GM21717 (cell line): ENCODE measurements around the gene TARS1.
A peak's percentile ranks its signal among the peaks of the same experiment; 100 is the strongest.

Experiments used
- ATAC-seq: cut with Tn5 transposase; IDR thresholded peaks from one replicate; pipeline ENCODE4 v1.9.1; 2021; ENCODE audit warnings: mild to moderate bottlenecking, moderate library complexity; ENCODE audit not compliant: unreplicated experiment

The TARS1 gene

GRCh38 chr5:33440482-33441240, at the start of gene TARS1:
Gene TARS1 (plus strand): TSS chr5:33440965. CDS start chr5:33441087, 122 bp downstream.
- ATAC-seq = peak; percentile 96

DNA sequence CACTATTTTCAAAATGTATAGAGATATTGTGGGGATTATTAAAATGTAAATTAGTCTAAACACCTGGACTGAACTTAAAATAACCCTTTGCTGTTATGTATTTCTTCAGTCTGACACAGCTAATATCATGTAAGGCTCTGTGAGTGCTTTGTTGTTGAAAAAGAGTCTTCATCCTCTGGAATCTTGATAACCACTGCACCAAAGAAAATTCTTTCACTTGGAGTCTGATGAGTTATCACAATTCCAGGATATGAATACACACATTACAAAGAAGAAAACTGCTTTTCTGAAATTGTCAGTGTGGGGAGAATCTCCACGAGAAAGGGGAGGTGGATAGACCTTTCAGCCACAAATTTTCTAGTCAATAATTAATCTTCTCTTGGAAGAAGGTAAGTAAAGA, 42.3 kb upstream of the TARS1 start:
- ATAC-seq = no peak

DNA sequence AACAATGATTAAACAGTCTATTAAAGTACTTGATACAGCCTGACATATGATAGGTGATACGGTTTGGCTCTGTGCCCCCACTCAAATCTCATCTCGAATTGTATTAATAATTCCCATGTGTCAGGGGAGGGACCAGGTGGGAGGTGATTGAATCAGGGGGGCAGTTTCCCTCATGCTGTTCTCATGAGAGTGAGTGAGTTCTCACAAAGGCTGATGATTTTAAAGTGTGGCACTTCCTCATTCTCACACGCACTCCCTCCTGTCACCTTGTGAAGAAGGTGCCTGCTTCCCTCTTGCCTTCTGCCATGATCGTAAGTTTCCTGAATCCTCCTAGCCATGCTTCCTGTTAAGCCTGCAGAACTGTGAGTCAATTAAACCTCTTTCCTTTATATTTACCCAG, 40.1 kb upstream of the TARS1 start:
- ATAC-seq = no peak

DNA sequence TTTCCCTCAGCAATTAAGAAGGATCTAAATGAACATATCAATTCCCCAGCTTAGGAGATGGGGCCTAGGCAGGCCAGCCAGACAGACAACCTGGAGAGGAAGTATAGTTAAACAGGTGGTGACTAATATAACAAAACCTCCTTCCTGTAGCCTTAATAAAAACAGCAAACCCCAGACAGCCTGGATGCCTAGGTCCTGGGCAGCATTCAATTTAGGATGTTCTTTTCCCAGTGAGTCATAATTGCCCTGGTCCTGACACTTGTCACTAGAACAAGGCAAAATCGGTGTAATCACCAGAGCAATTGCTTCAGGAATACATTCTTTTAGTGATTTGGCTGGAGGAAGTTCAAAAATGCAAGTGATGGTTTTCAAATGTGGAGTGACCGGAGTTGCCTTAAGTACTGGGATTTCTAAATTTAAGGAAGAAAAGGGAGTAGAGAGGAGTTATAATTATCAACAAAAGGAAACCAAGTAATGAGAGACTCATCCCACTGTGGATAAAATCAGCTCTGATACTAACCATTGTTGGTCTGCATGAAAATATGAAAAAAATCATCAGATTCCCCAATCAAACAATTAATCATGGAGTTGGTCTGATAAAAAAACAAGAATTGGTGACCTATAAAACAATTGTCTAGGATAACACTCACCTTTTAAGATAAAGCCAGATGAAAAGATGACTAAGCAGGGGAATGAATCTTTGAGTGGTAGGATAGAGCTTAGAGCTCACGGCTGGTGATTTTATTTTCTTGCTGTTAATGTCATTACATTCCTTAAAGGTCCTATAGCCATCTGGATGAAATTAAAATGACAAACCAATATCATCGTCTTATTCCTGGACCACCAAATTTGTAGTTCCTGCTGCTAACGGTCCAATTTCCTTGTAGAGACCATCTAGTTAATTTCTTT, 39.0 kb upstream of the TARS1 start:
- ATAC-seq = no peak

DNA sequence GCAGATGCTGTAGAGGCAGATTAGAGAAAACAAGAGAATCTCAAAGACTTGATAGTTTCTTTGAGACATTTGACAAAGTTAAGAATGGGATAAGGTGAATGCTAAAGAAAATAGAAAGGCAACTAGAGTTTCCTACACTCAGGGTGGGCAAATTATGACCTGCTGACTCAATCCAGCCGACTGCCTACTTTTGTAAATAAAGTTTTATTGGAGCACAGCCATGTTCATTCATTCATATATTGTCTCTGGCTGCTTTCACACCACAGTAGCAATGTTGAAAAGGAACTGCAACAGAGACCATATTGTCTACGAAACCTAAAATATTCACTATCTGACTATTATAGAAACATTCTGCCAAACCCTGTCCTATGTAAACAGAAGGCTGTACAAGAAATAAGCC, 37.6 kb upstream of the TARS1 start:
- no peak for ATAC-seq

GRCh38 chr5:33408816-33409215, 31.9 kb upstream of the TARS1 start:
- ATAC-seq = no peak

DNA sequence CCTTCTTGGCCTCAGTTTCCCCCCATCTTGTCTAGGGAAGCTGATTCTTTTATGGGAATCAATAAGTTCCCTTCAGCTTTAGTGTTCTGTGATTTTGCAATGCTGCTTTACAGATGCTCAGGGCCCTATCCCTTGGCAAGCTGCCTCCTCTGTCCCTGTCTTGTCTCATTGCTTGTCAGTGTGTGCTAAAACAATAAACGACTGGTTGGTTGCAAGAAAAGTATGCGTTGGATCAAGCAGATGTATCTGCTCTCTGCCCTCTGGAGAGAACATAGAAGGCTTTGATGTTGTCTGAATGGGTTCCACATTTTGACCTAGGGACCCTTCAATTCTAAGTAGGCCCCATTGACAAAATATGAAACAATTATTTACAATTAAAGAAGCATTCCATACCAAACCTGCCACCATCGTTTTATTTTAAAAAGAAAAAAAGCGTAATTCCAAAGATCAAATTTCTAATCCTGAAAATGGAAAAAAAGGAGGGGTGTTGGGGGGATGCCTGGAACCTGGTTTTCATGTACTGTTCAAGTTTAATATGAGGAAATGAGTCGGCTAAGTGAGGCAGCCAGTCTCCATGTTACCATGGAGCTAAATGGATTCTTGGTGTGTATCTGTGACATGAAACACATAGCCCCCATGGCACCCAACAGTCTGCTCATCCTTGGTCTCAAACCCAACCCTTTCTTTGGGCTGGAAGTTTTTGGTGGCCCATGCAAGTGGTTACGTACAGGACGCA, 31.2 kb upstream of the TARS1 start:
- ATAC-seq = no peak

DNA sequence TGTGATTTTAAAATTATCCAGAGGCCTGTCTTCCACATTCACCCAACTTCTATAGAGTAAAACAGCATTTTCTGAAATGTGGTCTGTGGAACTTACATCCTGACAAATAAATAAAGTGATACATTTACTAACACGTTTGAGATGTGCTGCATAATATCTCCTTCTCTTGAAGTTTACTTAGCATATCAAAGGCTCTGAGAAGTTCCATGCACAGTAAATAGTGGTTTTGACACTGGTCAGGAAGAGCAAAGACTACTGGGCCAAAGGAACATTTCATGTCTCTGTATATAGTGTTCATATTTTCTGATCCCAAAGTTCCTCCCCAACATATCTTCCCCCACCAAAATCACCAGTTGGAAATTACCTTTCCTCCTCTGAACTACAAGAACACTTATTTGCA, 30.5 kb upstream of the TARS1 start:
- no peak for ATAC-seq

- no peak for ATAC-seq
These were observed 29.3 kb upstream of the TARS1 start for GRCh38 chr5:33411498-33411897.

DNA sequence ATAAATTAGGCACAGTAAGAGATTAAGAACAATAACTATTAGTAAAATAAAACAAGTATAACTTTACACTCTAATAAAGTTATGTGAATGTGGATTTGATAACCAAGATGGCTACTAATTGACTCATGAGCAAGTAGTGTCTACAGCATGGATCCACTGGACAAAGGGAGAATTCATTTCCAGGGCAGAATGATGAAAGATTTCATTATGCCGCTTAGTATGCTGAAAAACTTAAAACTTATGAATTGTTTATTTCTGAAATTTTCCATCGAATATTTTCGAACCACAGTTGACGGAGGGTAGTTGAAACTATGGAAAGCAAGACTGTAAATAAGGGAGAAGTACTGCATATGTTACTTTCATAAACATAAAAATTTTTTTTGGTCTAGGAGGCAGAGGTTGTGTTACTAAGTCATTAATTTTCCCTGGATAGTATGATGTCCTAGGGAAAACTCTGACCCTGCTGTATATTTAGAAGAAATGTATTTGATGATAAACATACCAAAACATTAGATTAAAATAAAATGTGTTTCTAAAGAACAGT, 24.9 kb upstream of the TARS1 start:
- ATAC-seq = no peak

DNA sequence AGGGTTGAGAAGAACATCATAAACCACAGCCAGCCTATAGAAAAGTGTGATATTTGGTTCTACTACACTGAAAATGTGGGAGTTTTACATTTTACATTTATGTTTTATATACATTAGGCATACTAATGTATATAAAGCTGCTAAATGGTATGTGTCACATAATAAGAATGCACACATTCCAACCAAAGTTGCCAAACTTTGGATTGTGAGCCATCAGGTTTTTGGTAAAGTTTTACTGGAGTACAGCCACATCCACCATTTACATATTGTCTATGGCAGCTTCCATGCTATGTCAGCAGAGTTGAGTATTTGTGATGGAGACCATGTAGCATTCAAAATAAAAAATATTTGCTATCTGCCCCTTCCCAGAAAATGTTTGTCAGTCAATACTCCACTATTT, 23.1 kb upstream of the TARS1 start:
- no peak for ATAC-seq

DNA sequence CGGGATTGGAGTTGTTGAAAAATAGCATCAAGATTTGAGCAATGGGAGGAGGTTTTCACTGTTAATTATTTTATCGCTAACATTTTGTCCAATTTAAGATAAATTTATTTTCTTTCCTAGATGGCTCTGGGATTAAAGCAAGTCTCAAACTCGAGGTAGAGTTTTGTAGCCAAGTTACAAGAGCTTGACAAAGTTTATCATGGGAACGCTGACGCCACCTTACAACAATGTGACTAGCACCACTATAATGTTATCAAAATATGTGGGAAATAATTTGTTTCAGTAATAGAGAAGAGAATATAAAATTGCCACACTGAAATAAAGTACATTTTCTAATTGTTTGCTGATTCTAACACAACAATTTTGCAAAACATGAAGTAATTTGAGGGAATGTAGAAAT, 19.8 kb upstream of the TARS1 start:
- ATAC-seq = no peak

DNA sequence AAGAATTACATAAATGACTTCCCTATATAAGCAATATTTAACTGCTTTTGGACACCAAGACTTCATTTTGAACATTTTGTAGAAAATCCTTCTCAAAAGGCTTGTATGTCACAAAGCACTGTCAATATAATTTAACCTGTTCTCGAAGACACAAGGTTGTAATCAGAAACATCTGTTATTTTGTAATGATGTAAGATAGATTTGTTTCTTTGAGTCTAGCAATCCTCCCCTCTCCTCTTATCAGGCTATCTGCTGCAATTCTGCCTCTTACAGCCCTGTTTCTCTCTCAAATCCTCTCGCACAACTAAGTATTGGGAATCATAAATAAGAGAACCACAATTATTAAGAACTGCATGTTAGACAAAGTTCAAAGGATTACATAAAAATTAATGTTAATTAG, 18.6 kb upstream of the TARS1 start:
- ATAC-seq = no peak

DNA sequence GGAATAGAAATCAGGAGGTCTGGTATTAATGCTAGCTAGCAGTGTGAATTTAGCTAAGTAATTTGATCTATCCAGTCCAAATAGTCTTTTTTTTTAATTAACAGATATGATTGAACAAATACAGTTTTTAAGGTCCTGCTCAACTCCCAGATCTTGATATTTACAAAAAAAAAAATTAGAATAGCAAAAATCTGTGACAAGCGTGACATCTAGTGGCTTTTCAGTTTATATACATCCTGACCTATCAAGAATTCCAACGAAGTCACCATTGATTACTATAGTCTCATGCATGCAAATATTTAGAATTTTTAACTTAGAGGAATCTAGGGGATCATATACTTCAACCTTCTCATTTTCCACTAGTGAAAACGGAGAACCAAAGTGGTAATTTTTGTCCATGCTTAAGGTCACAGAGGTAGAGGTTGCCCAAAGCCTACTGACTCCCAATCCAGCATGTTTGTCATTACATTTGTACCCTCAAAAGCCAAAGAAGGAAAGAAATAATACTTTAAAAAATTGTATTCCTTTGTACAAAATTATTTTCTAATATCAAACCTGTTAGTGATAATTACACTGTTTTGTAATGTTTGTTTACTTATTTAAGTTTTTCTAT, 17.6 kb upstream of the TARS1 start:
- no peak for ATAC-seq

DNA sequence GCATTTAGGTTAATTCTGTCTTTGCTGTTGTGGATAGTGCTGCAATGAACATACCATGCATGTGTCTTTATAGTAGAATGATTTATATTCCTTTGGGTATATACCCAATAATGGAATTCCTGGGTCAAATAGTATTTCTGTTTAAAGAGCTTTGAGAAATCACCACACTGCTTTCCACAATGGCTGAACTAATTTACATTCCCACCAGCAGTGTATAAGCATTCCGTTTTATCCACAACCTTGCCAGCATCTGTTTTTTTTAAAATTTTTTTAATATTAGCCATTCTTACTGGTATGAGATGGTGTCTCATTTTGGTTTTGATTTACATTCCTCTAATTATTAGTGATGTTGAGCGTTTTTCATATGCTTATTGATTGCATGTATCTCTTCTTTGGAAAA, 15.5 kb upstream of the TARS1 start:
- no peak for ATAC-seq

GRCh38 chr5:33430983-33431382, 9.8 kb upstream of the TARS1 start:
- no peak for ATAC-seq

GRCh38 chr5:33432656-33433055, 8.1 kb upstream of the TARS1 start:
- ATAC-seq = no peak

DNA sequence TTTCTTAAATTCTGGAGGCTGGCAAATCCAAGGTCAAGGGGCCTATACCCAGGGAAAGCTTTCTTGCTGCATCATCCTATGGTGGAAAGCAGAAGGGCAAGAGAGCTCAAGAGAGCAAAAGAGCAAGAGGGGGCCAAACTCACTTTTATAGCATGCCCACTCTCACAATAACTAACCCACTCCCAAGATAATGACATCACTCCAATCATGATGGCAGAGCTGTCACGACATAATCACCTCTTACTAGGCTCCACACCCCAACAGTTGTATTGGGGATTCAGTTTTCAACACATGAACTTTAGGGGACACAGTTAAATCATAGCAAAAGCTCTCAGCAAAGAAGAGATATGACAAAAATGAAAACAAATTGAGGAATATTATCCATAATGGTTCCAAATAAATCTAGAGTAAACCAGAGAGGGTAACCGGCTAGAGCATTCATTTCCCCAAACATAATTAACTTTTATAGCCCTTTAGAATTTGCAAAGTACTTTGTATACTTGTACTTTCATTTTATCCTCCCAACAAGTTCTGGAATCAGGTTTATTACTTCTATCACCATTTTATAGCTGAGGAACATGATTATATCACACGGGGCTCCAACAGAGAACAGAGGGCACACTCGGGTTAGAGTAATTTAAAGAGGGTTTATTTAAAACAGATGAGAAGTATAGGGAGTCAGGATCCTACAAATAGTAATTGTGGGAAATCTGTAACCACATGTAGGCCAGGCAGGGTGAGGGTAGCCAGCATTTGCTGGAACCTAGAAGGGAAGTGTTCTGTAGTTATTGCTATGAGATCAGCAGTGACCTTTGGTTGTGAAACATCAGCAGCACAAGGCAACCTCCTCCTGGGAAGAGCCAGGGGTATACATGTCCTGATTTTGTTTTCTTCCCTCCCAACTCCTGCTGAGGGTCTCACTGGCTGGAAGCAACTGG, 7.2 kb upstream of the TARS1 start:
- no peak for ATAC-seq

GRCh38 chr5:33435893-33436490, 4.8 kb upstream of the TARS1 start:
- peak; percentile 41 for ATAC-seq
